ENCODE results near the gene ACER1. TPM values are rescaled to one million over a fixed set of nuclear protein-coding genes. Genes with fewer than 3 reads are reported as not detected.

ACER1 gene
- total and polyA plus RNA-seq, 9 donors = 0.15 to 0.37 (median 0.29) TPM; not detected in 5

DNA sequence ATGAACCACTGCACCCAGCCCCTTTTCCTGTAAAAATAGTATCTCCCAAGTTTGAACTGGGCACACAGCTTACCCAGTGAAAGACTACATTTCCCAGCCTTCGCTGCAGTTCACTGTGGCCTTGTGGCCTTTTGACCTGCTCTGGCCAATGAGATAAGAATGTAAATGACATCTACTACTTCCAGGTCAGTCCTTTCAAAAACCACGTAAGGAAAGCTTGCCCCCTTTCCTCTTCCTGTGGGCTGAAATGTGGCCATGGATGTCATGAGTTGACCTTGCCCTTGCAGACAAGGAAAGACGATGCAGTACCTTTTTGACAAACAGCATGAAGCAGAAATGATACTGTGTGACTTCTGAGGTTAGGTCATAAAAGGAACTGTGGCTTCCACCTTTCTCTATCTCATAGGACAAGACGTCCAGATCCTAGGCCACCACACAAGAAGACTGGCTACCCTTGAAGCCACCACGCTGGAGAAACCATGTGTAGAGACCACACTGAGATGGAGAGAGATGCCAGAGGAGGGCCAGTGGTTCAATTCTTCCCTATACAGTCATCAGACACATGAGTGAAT is 19.9 kb downstream of the ACER1 start:
- no peak overlapping the region for H3K4me3 ChIP-seq
- 65 to 74% (median 73%) methylated on average over 5 of the region's 5 CpGs for WGBS, 3 donors
- H3K27ac ChIP-seq = no peak overlapping the region
- TF ChIP-seq POLR2A (IDR thresholded peaks at IDR 0.05) (no peak), EP300 (IDR thresholded peaks at IDR 0.05) (no peak)
- TF ChIP-seq, protein P1, sequence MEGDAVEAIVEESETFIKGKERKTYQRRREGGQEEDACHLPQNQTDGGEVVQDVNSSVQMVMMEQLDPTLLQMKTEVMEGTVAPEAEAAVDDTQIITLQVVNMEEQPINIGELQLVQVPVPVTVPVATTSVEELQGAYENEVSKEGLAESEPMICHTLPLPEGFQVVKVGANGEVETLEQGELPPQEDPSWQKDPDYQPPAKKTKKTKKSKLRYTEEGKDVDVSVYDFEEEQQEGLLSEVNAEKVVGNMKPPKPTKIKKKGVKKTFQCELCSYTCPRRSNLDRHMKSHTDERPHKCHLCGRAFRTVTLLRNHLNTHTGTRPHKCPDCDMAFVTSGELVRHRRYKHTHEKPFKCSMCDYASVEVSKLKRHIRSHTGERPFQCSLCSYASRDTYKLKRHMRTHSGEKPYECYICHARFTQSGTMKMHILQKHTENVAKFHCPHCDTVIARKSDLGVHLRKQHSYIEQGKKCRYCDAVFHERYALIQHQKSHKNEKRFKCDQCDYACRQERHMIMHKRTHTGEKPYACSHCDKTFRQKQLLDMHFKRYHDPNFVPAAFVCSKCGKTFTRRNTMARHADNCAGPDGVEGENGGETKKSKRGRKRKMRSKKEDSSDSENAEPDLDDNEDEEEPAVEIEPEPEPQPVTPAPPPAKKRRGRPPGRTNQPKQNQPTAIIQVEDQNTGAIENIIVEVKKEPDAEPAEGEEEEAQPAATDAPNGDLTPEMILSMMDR (IDR thresholded peaks at IDR 0.05) = no peak
- intact Hi-C loops (cut with DNase I) = no loop called here
- no peaks in the 10 kb centered on the region for H3K4me1 ChIP-seq (ENCODE audit: insufficient read depth)
- no peaks in the 10 kb centered on the region for H3K9me3 ChIP-seq
- H3K36me3 ChIP-seq = no peaks in the 10 kb centered on the region
- H3K27me3 ChIP-seq = no peaks in the 10 kb centered on the region
- DNase-seq = no peak

DNA sequence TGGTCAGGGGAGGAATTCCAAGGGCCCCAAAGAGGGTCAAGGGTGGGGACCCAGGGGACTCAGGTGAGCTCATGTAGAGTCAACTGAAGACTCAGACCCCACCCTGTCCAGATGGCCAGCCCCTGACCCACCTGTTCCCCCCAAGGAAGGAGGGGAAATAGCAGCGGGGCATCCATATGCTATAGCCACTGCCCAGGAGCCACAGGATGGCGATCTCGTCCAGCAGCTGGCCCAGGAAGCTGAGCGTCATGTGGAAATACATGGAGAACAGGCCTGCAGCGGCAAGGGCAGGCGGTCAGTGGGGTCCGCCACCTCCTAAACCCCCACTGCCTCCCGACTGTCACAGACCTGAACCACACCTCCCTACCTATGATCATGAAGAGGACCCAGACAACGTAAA is 21.4 kb downstream of the ACER1 start:
- H3K27ac ChIP-seq = no peak overlapping the region
- intact Hi-C loops (cut with DNase I) = no loop called here
- TF ChIP-seq, protein P1 (IDR thresholded peaks at IDR 0.05) = no peak
- TF ChIP-seq EP300 (IDR thresholded peaks at IDR 0.05) (no peak), POLR2A (IDR thresholded peaks at IDR 0.05) (no peak)
- WGBS, 3 donors = 61 to 65% (median 61%) methylated on average over 9 of the region's 9 CpGs
- H3K27me3 ChIP-seq = no peaks in the 10 kb centered on the region
- no peaks in the 10 kb centered on the region for H3K36me3 ChIP-seq
- no peaks in the 10 kb centered on the region for H3K9me3 ChIP-seq
- no peak overlapping the region for H3K4me3 ChIP-seq
- H3K4me1 ChIP-seq (ENCODE audit: insufficient read depth) = no peaks in the 10 kb centered on the region
- no peak for DNase-seq

DNA sequence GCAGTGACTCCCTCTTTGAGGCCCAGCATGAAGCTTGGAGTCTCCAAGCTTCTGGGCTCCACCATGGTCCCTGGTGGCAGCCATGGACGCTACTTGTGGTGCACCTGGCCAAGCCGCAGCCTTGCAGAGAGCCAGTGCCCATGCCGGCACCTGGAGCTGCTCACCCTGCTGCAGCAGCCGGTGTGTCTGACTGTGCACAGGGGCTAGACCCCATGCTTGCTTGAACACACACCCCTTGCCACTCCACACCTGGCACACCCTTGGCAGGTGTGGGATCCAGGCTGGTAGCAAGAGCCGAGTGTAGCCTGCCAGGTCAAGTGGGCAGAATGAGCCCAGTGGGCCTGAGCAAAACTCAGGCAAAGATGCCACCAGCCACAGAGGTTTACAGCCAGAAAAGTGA is 35.0 kb downstream of the ACER1 start:
- Histone ChIP-seq H3K4me1 (ENCODE audit: insufficient read depth) (no peaks in the 10 kb centered on the region), H3K4me3 (no peak overlapping the region), H3K27me3 (no peaks in the 10 kb centered on the region), H3K9me3 (no peaks in the 10 kb centered on the region), H3K36me3 (no peaks in the 10 kb centered on the region), H3K27ac (no peak overlapping the region)
- intact Hi-C loops (cut with DNase I) = no loop called here
- TF ChIP-seq, protein P1 (IDR thresholded peaks at IDR 0.05) = no peak
- TF ChIP-seq EP300 (IDR thresholded peaks at IDR 0.05) = no peak
- TF ChIP-seq POLR2A (IDR thresholded peaks at IDR 0.05) = no peak
- no peak for DNase-seq
- 88 to 89% (median 88%) methylated on average over 2 to 5 of the region's 5 CpGs for WGBS, 3 donors

GRCh38 chr19:6297202-6297601 is 36.2 kb downstream of the ACER1 start:
- 76 to 82% (median 78%) methylated on average over 6 of the region's 6 CpGs for WGBS, 3 donors
- Histone ChIP-seq H3K27ac (no peak overlapping the region), H3K4me3 (no peak overlapping the region), H3K4me1 (ENCODE audit: insufficient read depth) (no peaks in the 10 kb centered on the region), H3K27me3 (no peaks in the 10 kb centered on the region), H3K9me3 (peaks cover 0 to 4% of the 10 kb centered on the region in 2 donors), H3K36me3 (no peaks in the 10 kb centered on the region)
- TF ChIP-seq POLR2A (IDR thresholded peaks at IDR 0.05) = no peak
- TF ChIP-seq, protein P1 (IDR thresholded peaks at IDR 0.05) = no peak
- TF ChIP-seq EP300 (IDR thresholded peaks at IDR 0.05) = no peak
- DNase-seq = no peak
- intact Hi-C loops (cut with DNase I) = no loop called here

All from ovary (tissue), 9 donors.